Ishikawa (cell line): ENCODE measurements around the gene PTPRQ.

Source experiments
- NFIC ChIP-seq: IDR thresholded peaks from 2 replicates; pipeline ENCODE4 v1.6.1; 2012
- REST ChIP-seq: IDR thresholded peaks from 2 replicates; pipeline ENCODE4 v1.6.1; 2012; ENCODE audit warnings: low read depth, mild to moderate bottlenecking
- TAF1 ChIP-seq: IDR thresholded peaks from 2 replicates; pipeline ENCODE4 v1.6.1; 2012; ENCODE audit warnings: low read depth, mild to moderate bottlenecking
- ZBTB7A ChIP-seq: IDR thresholded peaks from 2 replicates; pipeline ENCODE4 v1.6.1; 2012; ENCODE audit warnings: low read depth

GRCh38 chr12:80702889-80703805 is 259.1 kb downstream of the PTPRQ start:
- TF ChIP-seq NFIC (no peak), ZBTB7A (no peak), TAF1 (no peak), REST (no peak)
